ENCODE measurements around the gene TMEM117. TPM values are rescaled to one million over a fixed set of nuclear protein-coding genes. Genes with fewer than 3 reads are reported as not detected.
"Not testable (repeated sequence)": the region's sequence is repeated elsewhere in the genome, so short reads cannot be mapped to it uniquely, and the experiment has no call there.

Gene TMEM117
- total and polyA plus RNA-seq, 8 donors = 1.9 to 52.5 (median 8.0) TPM

DNA sequence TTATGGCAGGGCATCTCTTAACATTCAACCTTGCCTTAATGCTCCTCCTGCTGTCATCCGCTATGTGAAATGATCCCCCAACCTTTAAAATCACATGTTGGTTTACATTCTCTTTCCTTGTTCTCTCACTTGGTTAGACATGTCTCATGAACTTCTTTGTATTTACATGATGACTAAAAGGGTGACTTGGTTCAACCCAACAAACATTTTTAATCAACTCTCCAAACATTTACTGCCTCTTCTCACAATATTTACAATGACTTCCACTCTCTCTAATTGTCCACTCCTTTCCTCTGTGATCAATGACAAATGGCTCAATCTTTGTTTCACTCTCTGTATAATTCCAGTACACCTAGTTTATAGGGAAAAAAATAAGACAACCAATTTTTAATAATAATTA, 534.1 kb downstream of the TMEM117 start:
- DNase-seq = no peak
- H3K4me1 ChIP-seq = no peaks in the 10 kb centered on the region
- H3K27me3 ChIP-seq = no peaks in the 10 kb centered on the region
- TF ChIP-seq, protein P1, sequence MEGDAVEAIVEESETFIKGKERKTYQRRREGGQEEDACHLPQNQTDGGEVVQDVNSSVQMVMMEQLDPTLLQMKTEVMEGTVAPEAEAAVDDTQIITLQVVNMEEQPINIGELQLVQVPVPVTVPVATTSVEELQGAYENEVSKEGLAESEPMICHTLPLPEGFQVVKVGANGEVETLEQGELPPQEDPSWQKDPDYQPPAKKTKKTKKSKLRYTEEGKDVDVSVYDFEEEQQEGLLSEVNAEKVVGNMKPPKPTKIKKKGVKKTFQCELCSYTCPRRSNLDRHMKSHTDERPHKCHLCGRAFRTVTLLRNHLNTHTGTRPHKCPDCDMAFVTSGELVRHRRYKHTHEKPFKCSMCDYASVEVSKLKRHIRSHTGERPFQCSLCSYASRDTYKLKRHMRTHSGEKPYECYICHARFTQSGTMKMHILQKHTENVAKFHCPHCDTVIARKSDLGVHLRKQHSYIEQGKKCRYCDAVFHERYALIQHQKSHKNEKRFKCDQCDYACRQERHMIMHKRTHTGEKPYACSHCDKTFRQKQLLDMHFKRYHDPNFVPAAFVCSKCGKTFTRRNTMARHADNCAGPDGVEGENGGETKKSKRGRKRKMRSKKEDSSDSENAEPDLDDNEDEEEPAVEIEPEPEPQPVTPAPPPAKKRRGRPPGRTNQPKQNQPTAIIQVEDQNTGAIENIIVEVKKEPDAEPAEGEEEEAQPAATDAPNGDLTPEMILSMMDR (IDR thresholded peaks at IDR 0.05) = no peak
- TF ChIP-seq POLR2AphosphoS5 (IDR thresholded peaks at IDR 0.05) (no peak), EP300 (IDR thresholded peaks at IDR 0.05) (no peak)
- 82 to 96% (median 94%) methylated on average over 1 of the region's 1 CpG for WGBS, 5 donors
- no peaks in the 10 kb centered on the region for H3K9me3 ChIP-seq
- intact Hi-C loops (cut with DNase I; ENCODE audit: low total_unique reads) = no loop called here
- H3K27ac ChIP-seq = no peak overlapping the region
- H3K4me3 ChIP-seq = no peak overlapping the region
- no peaks in the 10 kb centered on the region for H3K36me3 ChIP-seq

DNA sequence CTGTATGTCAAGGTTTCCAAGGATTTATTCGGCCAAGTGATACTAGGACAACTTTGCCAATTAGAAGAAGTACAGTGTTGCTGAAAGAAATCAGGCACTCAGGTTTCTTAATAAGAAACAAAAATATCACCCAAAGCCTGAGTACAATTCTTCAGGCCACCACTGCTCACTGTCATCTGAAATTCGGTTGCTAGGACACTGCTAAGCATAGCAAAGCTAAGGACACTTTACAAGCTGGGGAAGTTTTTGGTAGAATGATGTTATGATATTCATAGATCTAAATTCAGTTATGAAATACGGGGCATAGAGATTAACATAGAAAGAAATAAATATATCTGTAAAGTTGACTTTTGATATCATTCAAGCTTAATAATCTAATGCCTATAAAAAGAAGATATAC, 535.1 kb downstream of the TMEM117 start:
- TF ChIP-seq, protein P1 (IDR thresholded peaks at IDR 0.05) = no peak
- TF ChIP-seq POLR2AphosphoS5 (IDR thresholded peaks at IDR 0.05) = no peak

DNA sequence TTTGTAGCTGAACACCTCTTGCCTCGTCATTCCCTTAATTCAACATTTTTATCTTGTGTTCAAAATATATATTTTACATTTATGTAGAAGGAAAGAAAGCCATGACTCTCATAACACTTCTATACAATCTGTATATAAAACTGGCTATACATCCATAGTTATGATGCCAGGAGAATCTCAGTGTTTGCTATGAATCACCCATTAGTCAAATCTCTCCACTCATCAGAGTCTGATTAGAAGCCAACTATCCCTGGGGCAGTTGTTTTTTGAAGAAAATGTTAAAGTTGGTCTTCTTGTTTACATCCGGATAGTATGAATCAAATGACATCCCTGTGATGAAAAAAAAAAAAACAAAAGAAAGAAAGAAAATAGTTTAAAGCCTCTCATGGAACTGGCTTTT, 536.4 kb downstream of the TMEM117 start:
- intact Hi-C loops (cut with DNase I; ENCODE audit: low total_unique reads) = no loop called here
- 58 to 87% (median 78%) methylated on average over 2 of the region's 2 CpGs for WGBS, 5 donors

More for the DNA sequence above, 535.1 kb downstream of the TMEM117 start:
- Histone ChIP-seq H3K9me3 (no peaks in the 10 kb centered on the region), H3K36me3 (no peaks in the 10 kb centered on the region), H3K4me3 (no peak overlapping the region), H3K27me3 (no peaks in the 10 kb centered on the region), H3K27ac (no peak overlapping the region), H3K4me1 (no peaks in the 10 kb centered on the region)
- WGBS, 5 donors = 75 to 83% (median 78%) methylated on average over 3 of the region's 3 CpGs
- no peak for DNase-seq
- intact Hi-C loops (cut with DNase I; ENCODE audit: low total_unique reads) = no loop called here

GRCh38 chr12:44375694-44376093, 539.8 kb downstream of the TMEM117 start:
- H3K4me1 ChIP-seq = no peaks in the 10 kb centered on the region
- peaks cover 0 to 9% (median 3%) of the 10 kb centered on the region in 4 donors for H3K36me3 ChIP-seq
- TF ChIP-seq EP300 (IDR thresholded peaks at IDR 0.05) = no peak
- intact Hi-C loops (cut with DNase I; ENCODE audit: low total_unique reads) = no loop called here
- H3K9me3 ChIP-seq = no peaks in the 10 kb centered on the region
- 83 to 98% (median 93%) methylated on average over 1 of the region's 1 CpG for WGBS, 5 donors
- H3K4me3 ChIP-seq = no peak overlapping the region
- no peak overlapping the region for H3K27ac ChIP-seq
- DNase-seq = no peak
- no peaks in the 10 kb centered on the region for H3K27me3 ChIP-seq

More for the DNA sequence above, 536.4 kb downstream of the TMEM117 start:
- H3K27ac ChIP-seq = no peak overlapping the region
- H3K9me3 ChIP-seq = no peaks in the 10 kb centered on the region
- no peaks in the 10 kb centered on the region for H3K27me3 ChIP-seq
- H3K4me3 ChIP-seq = no peak overlapping the region
- DNase-seq = no peak
- no peaks in the 10 kb centered on the region for H3K4me1 ChIP-seq
- TF ChIP-seq, protein P1 (IDR thresholded peaks at IDR 0.05) = no peak
- peaks cover 0 to under 1% (median 0%) of the 10 kb centered on the region in 4 donors for H3K36me3 ChIP-seq

DNA sequence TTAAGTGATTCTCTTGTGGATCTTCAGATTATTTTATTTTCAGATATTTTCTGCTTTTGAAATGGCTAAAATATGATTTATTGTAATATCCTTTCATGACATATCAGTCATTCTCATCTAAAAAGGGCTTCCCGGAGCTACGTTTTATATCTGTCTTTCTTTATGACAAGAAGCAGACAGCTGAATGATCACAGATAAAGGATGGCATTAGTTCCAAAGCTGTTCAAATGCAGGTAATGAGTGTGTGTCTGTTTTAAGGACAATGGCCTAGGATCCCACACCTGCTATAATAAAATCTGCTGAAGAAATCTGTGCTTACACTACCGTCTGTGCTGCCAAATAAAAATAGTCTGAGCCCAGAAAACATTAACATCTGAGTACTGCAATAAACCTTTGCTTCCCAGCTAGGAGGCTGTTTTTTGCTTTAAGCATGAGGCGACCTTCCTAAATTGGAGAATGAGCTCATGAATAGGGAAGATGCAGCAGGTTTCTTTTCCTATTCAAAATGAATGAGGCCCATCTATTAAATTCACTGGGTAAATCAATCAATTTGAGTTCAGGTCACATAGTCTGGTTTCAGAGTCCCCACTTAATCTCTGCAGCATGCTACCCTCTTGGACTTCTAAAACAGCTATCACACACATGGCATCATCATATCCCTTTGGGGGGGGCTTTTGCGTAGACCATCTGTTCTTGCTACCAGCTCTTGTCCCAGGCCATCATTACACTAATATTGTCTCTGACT, 541.7 kb downstream of the TMEM117 start:
- 83 to 93% (median 87%) methylated on average over 5 of the region's 5 CpGs for WGBS, 5 donors
- Histone ChIP-seq H3K36me3 (peaks cover 0 to 9% (median 3%) of the 10 kb centered on the region in 4 donors), H3K27me3 (no peaks in the 10 kb centered on the region), H3K9me3 (no peaks in the 10 kb centered on the region), H3K4me3 (no peak overlapping the region), H3K4me1 (no peaks in the 10 kb centered on the region), H3K27ac (no peak overlapping the region)
- intact Hi-C loops (cut with DNase I; ENCODE audit: low total_unique reads) = no loop called here
- DNase-seq = no peak
- TF ChIP-seq POLR2AphosphoS5 (IDR thresholded peaks at IDR 0.05) (no peak), POLR2A (IDR thresholded peaks at IDR 0.05) (no peak), EP300 (IDR thresholded peaks at IDR 0.05) (no peak)
- TF ChIP-seq, protein P1 (IDR thresholded peaks at IDR 0.05) = no peak

DNA sequence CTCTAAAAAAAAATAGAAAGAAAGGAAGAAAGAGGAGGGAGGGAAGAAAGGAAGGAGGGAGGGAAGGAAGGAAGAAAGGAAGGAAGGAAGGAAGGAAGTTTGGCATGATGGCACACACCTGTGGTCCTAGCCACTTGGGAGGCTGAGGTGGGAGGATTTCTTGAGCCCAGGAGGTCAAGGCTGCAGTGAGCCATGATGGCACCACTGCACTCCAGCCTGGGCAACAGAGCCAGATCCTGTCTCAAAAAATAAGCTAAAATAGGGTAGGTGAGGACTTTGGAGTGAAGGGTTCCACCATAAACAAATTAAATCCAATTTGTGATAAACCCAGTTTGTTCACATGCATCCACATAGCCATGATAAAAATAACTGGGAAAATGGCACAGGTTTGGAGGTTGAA, 543.2 kb downstream of the TMEM117 start:
- H3K4me3 ChIP-seq; H3K4me1 ChIP-seq; DNase-seq; H3K9me3 ChIP-seq; intact Hi-C loops (cut with DNase I; ENCODE audit: low total_unique reads); H3K27ac ChIP-seq; H3K36me3 ChIP-seq; H3K27me3 ChIP-seq: not testable (repeated sequence)

Data from stomach (tissue), 9 donors.